GM12872 (cell line): Measurements from ENCODE around the gene RBBP7.

Experiments used
- CTCF ChIP-seq: IDR thresholded peaks from 3 replicates; pipeline ENCODE4 v1.5.1; 2011; ENCODE audit warnings: low read depth, mild to moderate bottlenecking, low read length, moderate library complexity; ENCODE audit not compliant: insufficient read depth

Gene RBBP7

GRCh38 chrX:16870095-16870861 is at the start of gene RBBP7:
RBBP7 (minus strand) TSS chrX:16870362; CDS start chrX:16870053, 309 bp downstream.
- TF ChIP-seq CTCF = no peak

- TF ChIP-seq CTCF = no peak
Measured at GRCh38 chrX:16918979-16919378, 48.8 kb upstream of the RBBP7 start.

GRCh38 chrX:16917120-16917519 is 47.0 kb upstream of the RBBP7 start:
- no peak for TF ChIP-seq CTCF

- no peak for TF ChIP-seq CTCF
Measured at GRCh38 chrX:16916561-16916960, 46.4 kb upstream of the RBBP7 start.

GRCh38 chrX:16914058-16914457 is 43.9 kb upstream of the RBBP7 start:
- TF ChIP-seq CTCF = no peak

- TF ChIP-seq CTCF = no peak
Measured at GRCh38 chrX:16910376-16910775, 40.2 kb upstream of the RBBP7 start.

GRCh38 chrX:16903274-16904022 is 33.3 kb upstream of the RBBP7 start:
- TF ChIP-seq CTCF = no peak
